HEK293 (cell line): ENCODE results near the gene FRMPD4.

Experiments
- CTCF ChIA-PET: fragments of 350-600 bp; formaldehyde crosslinking; extraction: SDS; loops from one replicate; lab custom pipeline; 2021; ENCODE audit warnings: antibody characterized with exemption; lab: Yijun Ruan, JAX
- POLR2A ChIA-PET: fragments of 300-600 bp; formaldehyde crosslinking; extraction: SDS; loops from one replicate; lab custom pipeline; 2020; ENCODE audit warnings: antibody characterized with exemption, inconsistent platforms; lab: Yijun Ruan, JAX
- H3K27ac ChIP-seq: fragments of 200-500 bp; sonication (Bioruptor generic); 2 replicates; pipeline ENCODE4 v1.5.1; 2014; ENCODE audit warnings: low read depth, low read length, control low read depth, inconsistent platforms; ENCODE audit errors: extremely low read depth
- H3K36me3 ChIP-seq, 2 experiments: fragments of 200-500 bp in 1 of 2; sonication (Bioruptor generic) in 1 of 2; 1 replicate in 1 of 2; 2 replicates in 1 of 2; pipeline ENCODE4 v1.5.1; 2014 to 2017; ENCODE audit warnings: inconsistent platforms in 2 of 2, low read length in 2 of 2; ENCODE audit not compliant: control insufficient read depth in 2 of 2, insufficient read depth in 1 of 2
- H3K4me1 ChIP-seq: fragments of 200-500 bp; sonication (Bioruptor generic); 2 replicates; pipeline ENCODE4 v1.5.1; 2014; ENCODE audit warnings: mild to moderate bottlenecking, low read length, inconsistent platforms; ENCODE audit not compliant: control insufficient read depth, insufficient read depth
- H3K4me3 ChIP-seq: 2 replicates; pipeline ENCODE4 v1.5.1; 2011; ENCODE audit warnings: low read depth, mild to moderate bottlenecking, control low read depth, low read length, moderate library complexity
- H3K9me3 ChIP-seq: fragments of 200-500 bp; sonication (Bioruptor generic); 2 replicates; pipeline ENCODE4 v1.5.1; 2014; ENCODE audit warnings: low read depth, low read length, inconsistent platforms; ENCODE audit not compliant: control insufficient read depth, insufficient read depth
- FEZF1 ChIP-seq: fragments of 450-650 bp; formaldehyde crosslinking; IDR thresholded peaks from 2 replicates; pipeline ENCODE4 v1.5.1; 2016; ENCODE audit warnings: missing biosample characterization, missing genetic modification characterization
- KLF17 ChIP-seq: fragments of 450-650 bp; formaldehyde crosslinking; IDR thresholded peaks from 2 replicates; pipeline ENCODE4 v1.5.1; 2016; ENCODE audit warnings: missing biosample characterization, missing genetic modification characterization
- KLF9 ChIP-seq: fragments of 450-650 bp; formaldehyde crosslinking; IDR thresholded peaks from 2 replicates; pipeline ENCODE4 v1.5.1; 2016; ENCODE audit warnings: missing biosample characterization, missing genetic modification characterization, low read depth
- PRDM10 ChIP-seq: fragments of 450-650 bp; formaldehyde crosslinking; IDR thresholded peaks from 2 replicates; pipeline ENCODE4 v1.5.1; 2016; ENCODE audit warnings: missing biosample characterization, missing genetic modification characterization
- RBAK ChIP-seq: fragments of 450-650 bp; formaldehyde crosslinking; IDR thresholded peaks from 2 replicates; pipeline ENCODE4 v1.5.1; 2016; ENCODE audit warnings: missing biosample characterization, missing genetic modification characterization
- SETDB1 ChIP-seq: IDR thresholded peaks from one replicate; pipeline ENCODE4 v1.6.1; 2017; ENCODE audit warnings: mild to moderate bottlenecking, low read length, moderate library complexity, mixed read lengths; ENCODE audit not compliant: insufficient read length
- ZBTB11 ChIP-seq: fragments of 450-650 bp; formaldehyde crosslinking; conservative IDR thresholded peaks from 2 replicates; pipeline ENCODE4 v1.5.1; 2016; ENCODE audit warnings: low read depth, missing biosample characterization, missing genetic modification characterization
- ZBTB21 ChIP-seq: fragments of 450-650 bp; formaldehyde crosslinking; IDR thresholded peaks from 2 replicates; pipeline ENCODE4 v1.5.1; 2017; ENCODE audit warnings: missing biosample characterization, missing genetic modification characterization
- ZNF175 ChIP-seq: fragments of 450-650 bp; formaldehyde crosslinking; IDR thresholded peaks from 2 replicates; pipeline ENCODE4 v1.5.1; 2016; ENCODE audit warnings: missing biosample characterization, missing genetic modification characterization
- ZNF23 ChIP-seq: fragments of 450-650 bp; formaldehyde crosslinking; IDR thresholded peaks from 2 replicates; pipeline ENCODE4 v1.5.1; 2016; ENCODE audit warnings: missing biosample characterization, missing genetic modification characterization, borderline replicate concordance
- ZNF596 ChIP-seq: fragments of 450-650 bp; IDR thresholded peaks from 2 replicates; pipeline ENCODE4 v1.5.0; 2018; ENCODE audit warnings: missing biosample characterization, mild to moderate bottlenecking, missing genetic modification characterization, moderate library complexity
- ZNF600 ChIP-seq: fragments of 450-650 bp; formaldehyde crosslinking; IDR thresholded peaks from 2 replicates; pipeline ENCODE4 v1.5.1; 2016; ENCODE audit warnings: missing biosample characterization, missing genetic modification characterization
- ZNF830 ChIP-seq: fragments of 450-650 bp; IDR thresholded peaks from 2 replicates; pipeline ENCODE4 v1.5.0; 2018; ENCODE audit warnings: missing biosample characterization, missing genetic modification characterization, low read depth, mild to moderate bottlenecking, moderate library complexity
- ZXDB ChIP-seq: fragments of 450-650 bp; formaldehyde crosslinking; IDR thresholded peaks from 2 replicates; pipeline ENCODE4 v1.5.1; 2016; ENCODE audit warnings: missing biosample characterization, missing genetic modification characterization
- TF ChIP-seq, protein P1 (sequence below): fragments of 450-650 bp; formaldehyde crosslinking; IDR thresholded peaks from 2 replicates; pipeline ENCODE4 v1.5.1; 2016; ENCODE audit warnings: missing biosample characterization, missing genetic modification characterization, borderline replicate concordance
- TF ChIP-seq, protein P2 (sequence below): fragments of 450-650 bp; formaldehyde crosslinking; IDR thresholded peaks from 2 replicates; pipeline ENCODE4 v1.5.1; 2017; ENCODE audit warnings: missing biosample characterization, missing genetic modification characterization
- TF ChIP-seq, protein P3 (sequence below): fragments of 450-650 bp; formaldehyde crosslinking; IDR thresholded peaks from 2 replicates; pipeline ENCODE4 v1.5.1; 2016; ENCODE audit warnings: missing biosample characterization, missing genetic modification characterization

The FRMPD4 gene

GRCh38 chrX:12452268-12452667, 314.0 kb downstream of the FRMPD4 start:
- Histone ChIP-seq H3K27ac (no peak overlapping the region), H3K4me3 (no peak overlapping the region), H3K9me3 (no peaks in the 10 kb centered on the region), H3K36me3 (no peaks in the 10 kb centered on the region), H3K4me1 (no peaks in the 10 kb centered on the region)
- TF ChIP-seq FEZF1 (tag by site-specific recombination) (no peak), SETDB1 (no peak), ZNF600 (no peak), ZBTB21 (tag by site-specific recombination) (no peak), KLF9 (tag by site-specific recombination) (no peak), ZNF175 (tag by site-specific recombination) (no peak)
- ChIA-PET CTCF (no interaction called here), POLR2A (no interaction called here)

- Histone ChIP-seq H3K4me1 (no peaks in the 10 kb centered on the region), H3K4me3 (no peak overlapping the region), H3K27ac (no peak overlapping the region), H3K9me3 (no peaks in the 10 kb centered on the region), H3K36me3 (no peaks in the 10 kb centered on the region)
- ChIA-PET CTCF (no interaction called here), POLR2A (no interaction called here)
- TF ChIP-seq ZXDB (tag by site-specific recombination): no peak
- no peak for TF ChIP-seq ZNF23 (tag by site-specific recombination)
Observed at GRCh38 chrX:12460929-12461328, 322.7 kb downstream of the FRMPD4 start.

GRCh38 chrX:12463052-12463451, 324.8 kb downstream of the FRMPD4 start:
- Histone ChIP-seq H3K4me1 (no peaks in the 10 kb centered on the region), H3K4me3 (no peak overlapping the region), H3K27ac (no peak overlapping the region), H3K9me3 (no peaks in the 10 kb centered on the region), H3K36me3 (no peaks in the 10 kb centered on the region)
- ChIA-PET POLR2A (no interaction called here), CTCF (no interaction called here)
- TF ChIP-seq, protein P1, sequence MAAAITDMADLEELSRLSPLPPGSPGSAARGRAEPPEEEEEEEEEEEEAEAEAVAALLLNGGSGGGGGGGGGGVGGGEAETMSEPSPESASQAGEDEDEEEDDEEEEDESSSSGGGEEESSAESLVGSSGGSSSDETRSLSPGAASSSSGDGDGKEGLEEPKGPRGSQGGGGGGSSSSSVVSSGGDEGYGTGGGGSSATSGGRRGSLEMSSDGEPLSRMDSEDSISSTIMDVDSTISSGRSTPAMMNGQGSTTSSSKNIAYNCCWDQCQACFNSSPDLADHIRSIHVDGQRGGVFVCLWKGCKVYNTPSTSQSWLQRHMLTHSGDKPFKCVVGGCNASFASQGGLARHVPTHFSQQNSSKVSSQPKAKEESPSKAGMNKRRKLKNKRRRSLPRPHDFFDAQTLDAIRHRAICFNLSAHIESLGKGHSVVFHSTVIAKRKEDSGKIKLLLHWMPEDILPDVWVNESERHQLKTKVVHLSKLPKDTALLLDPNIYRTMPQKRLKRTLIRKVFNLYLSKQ (tag by site-specific recombination): no peak
- TF ChIP-seq PRDM10 (tag by site-specific recombination) (no peak), RBAK (no peak), ZNF596 (tag by site-specific recombination) (no peak), ZNF830 (tag by site-specific recombination) (no peak), KLF17 (tag by site-specific recombination) (no peak), ZBTB11 (tag by site-specific recombination) (no peak)
- TF ChIP-seq, protein P2, sequence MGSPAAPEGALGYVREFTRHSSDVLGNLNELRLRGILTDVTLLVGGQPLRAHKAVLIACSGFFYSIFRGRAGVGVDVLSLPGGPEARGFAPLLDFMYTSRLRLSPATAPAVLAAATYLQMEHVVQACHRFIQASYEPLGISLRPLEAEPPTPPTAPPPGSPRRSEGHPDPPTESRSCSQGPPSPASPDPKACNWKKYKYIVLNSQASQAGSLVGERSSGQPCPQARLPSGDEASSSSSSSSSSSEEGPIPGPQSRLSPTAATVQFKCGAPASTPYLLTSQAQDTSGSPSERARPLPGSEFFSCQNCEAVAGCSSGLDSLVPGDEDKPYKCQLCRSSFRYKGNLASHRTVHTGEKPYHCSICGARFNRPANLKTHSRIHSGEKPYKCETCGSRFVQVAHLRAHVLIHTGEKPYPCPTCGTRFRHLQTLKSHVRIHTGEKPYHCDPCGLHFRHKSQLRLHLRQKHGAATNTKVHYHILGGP (tag by site-specific recombination): no peak
- TF ChIP-seq, protein P3, sequence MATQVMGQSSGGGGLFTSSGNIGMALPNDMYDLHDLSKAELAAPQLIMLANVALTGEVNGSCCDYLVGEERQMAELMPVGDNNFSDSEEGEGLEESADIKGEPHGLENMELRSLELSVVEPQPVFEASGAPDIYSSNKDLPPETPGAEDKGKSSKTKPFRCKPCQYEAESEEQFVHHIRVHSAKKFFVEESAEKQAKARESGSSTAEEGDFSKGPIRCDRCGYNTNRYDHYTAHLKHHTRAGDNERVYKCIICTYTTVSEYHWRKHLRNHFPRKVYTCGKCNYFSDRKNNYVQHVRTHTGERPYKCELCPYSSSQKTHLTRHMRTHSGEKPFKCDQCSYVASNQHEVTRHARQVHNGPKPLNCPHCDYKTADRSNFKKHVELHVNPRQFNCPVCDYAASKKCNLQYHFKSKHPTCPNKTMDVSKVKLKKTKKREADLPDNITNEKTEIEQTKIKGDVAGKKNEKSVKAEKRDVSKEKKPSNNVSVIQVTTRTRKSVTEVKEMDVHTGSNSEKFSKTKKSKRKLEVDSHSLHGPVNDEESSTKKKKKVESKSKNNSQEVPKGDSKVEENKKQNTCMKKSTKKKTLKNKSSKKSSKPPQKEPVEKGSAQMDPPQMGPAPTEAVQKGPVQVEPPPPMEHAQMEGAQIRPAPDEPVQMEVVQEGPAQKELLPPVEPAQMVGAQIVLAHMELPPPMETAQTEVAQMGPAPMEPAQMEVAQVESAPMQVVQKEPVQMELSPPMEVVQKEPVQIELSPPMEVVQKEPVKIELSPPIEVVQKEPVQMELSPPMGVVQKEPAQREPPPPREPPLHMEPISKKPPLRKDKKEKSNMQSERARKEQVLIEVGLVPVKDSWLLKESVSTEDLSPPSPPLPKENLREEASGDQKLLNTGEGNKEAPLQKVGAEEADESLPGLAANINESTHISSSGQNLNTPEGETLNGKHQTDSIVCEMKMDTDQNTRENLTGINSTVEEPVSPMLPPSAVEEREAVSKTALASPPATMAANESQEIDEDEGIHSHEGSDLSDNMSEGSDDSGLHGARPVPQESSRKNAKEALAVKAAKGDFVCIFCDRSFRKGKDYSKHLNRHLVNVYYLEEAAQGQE (tag by site-specific recombination): no peak
